GM23248 (cell line): Measurements from ENCODE around the gene USP17L25. TPM values are rescaled to one million over a fixed set of nuclear protein-coding genes. Genes with fewer than 3 reads are reported as not detected.
"Not testable (repeated sequence)": the region's sequence is repeated elsewhere in the genome, so short reads cannot be mapped to it uniquely, and the experiment has no call there.

Experiments
- DNase-seq: peaks from one replicate; pipeline ENCODE4 v3.0.0-alpha.2; 2015
- H2AFZ ChIP-seq: fragments of 200-600 bp; sonication (generic); 2 replicates; pipeline ENCODE4 v1.6.1; 2016; ENCODE audit warnings: antibody characterized with exemption
- H3F3A ChIP-seq: fragments of 200-600 bp; sonication (generic); 2 replicates; pipeline ENCODE4 v1.6.1; 2016; ENCODE audit warnings: mild to moderate bottlenecking, antibody characterized with exemption, mixed run types; ENCODE audit not compliant: insufficient read depth
- H3K27ac ChIP-seq: fragments of 200-600 bp; sonication (generic); 2 replicates; pipeline ENCODE4 v1.5.1; 2016; ENCODE audit warnings: mild to moderate bottlenecking
- H3K27me3 ChIP-seq: fragments of 200-600 bp; sonication (generic); replicated peaks from 2 replicates; pipeline ENCODE4 v1.6.1; 2016; ENCODE audit warnings: mild to moderate bottlenecking; ENCODE audit not compliant: insufficient read depth
- H3K36me3 ChIP-seq: fragments of 200-600 bp; sonication (generic); 2 replicates; pipeline ENCODE4 v1.6.1; 2016; ENCODE audit warnings: low read depth, mild to moderate bottlenecking
- H3K4me1 ChIP-seq: fragments of 200-600 bp; sonication (generic); 2 replicates; pipeline ENCODE4 v1.6.1; 2016; ENCODE audit warnings: mild to moderate bottlenecking; ENCODE audit not compliant: insufficient read depth
- H3K4me2 ChIP-seq: fragments of 200-600 bp; sonication (generic); one replicate; pipeline ENCODE4 v1.6.1; 2016; ENCODE audit warnings: mild to moderate bottlenecking; ENCODE audit not compliant: unreplicated experiment
- H3K4me3 ChIP-seq: fragments of 200-600 bp; sonication (generic); 2 replicates; pipeline ENCODE4 v1.5.1; 2016; ENCODE audit warnings: mild to moderate bottlenecking
- H3K79me2 ChIP-seq: fragments of 200-600 bp; sonication (generic); 2 replicates; pipeline ENCODE4 v1.6.1; 2016; ENCODE audit warnings: mild to moderate bottlenecking; ENCODE audit not compliant: insufficient read depth
- H3K9ac ChIP-seq: fragments of 200-600 bp; sonication (generic); 2 replicates; pipeline ENCODE4 v1.6.1; 2016; ENCODE audit warnings: mild to moderate bottlenecking
- H3K9me2 ChIP-seq: fragments of 200-600 bp; sonication (generic); 2 replicates; pipeline ENCODE4 v1.6.1; 2016; ENCODE audit warnings: mixed run types, mild to moderate bottlenecking, moderate library complexity; ENCODE audit not compliant: insufficient read depth
- H3K9me3 ChIP-seq: fragments of 200-600 bp; sonication (generic); one replicate; pipeline ENCODE4 v1.6.1; 2017; ENCODE audit warnings: low read depth
- H4K20me1 ChIP-seq: fragments of 200-600 bp; sonication (generic); 2 replicates; pipeline ENCODE4 v1.6.0; 2016; ENCODE audit not compliant: insufficient read depth
- whole genome bisulfite sequencing, 2 experiments: methylation state at CpG; one replicate each; pipeline ENCODE4 v1.1.6; 2015 to 2017; ENCODE audit warnings: low lambda C conversion rate in 2 of 2, low coverage in 1 of 2; ENCODE audit errors: missing lambda C conversion rate in 2 of 2; 5-methylcytosine and 5-hydroxymethylcytosine counted together
- in situ Hi-C: fragments of 300-500 bp; cut with MboI; formaldehyde crosslinking; loops from 2 replicates; pipeline ENCODE4 v1.15.0; 2020
- polyA plus RNA-seq: library from polyadenylated mRNA; unstranded; fragments of >200 nt; fragmentation: Nextera tagmentation; extraction: Ambion mirVana; gene quantifications from 2 replicates; pipeline ENCODE4 v1.2.1, GENCODE V29; 2016
- total RNA-seq: library from RNA; depleted of rRNA; stranded (reverse); fragments of >200 nt; shearing (Covaris generic); gene quantifications from 2 replicates; pipeline ENCODE4 v1.2.3, GENCODE V29; 2014; rRNA removed

The USP17L25 gene
- total and polyA plus RNA-seq, 2 experiments from 2014 or later: not detected

DNA sequence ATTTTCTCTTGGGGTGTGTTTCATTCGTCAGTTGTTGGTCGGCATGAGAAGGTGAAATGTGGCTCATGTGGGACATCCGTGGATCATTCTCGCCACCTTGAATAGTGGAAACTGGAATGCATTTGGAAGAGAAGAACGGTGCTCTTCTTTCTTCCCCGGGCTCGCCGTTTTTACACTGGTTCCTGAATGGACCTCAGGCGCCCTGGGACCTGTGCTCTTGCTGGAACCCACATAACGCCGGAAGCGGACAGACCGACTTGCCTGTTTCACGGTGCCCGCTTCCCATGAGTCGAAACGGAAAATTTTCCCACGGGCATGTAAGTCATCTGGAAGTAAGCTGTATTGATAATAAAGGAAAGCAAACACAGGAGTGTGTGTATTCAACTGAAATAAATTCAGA is 21.2 kb downstream of the USP17L25 start:
- H3F3A ChIP-seq, in situ Hi-C loops, H3K4me2 ChIP-seq, H3K9ac ChIP-seq, H3K4me1 ChIP-seq, H3K9me3 ChIP-seq, H2AFZ ChIP-seq, H3K4me3 ChIP-seq, H3K79me2 ChIP-seq, H4K20me1 ChIP-seq, DNase-seq, H3K27ac ChIP-seq, H3K9me2 ChIP-seq, H3K36me3 ChIP-seq, H3K27me3 ChIP-seq: not testable (repeated sequence)
- WGBS, 2 experiments: no CpG with 5 or more reads among the region's 18 CpGs

DNA sequence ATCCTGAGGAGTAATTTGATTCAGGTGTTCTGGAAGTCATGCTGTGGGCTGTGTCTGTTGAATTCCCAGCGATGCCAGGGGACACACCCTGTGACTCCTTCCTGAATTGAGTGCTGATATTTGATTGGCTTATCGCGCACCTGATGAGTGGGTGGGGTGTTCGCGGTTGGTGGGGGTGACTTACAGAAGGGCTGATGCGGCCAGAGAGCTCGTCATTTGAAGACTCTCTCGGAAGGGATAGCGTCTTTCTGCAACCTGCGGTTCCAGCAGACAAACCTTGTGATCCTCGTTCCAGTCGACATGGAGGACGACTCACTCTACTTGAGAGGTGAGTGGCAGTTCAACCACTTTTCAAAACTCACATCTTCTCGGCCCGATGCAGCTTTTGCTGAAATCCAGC is 23.6 kb downstream of the USP17L25 start, which contains the start of gene USP17L29:
Gene USP17L29, plus strand, starts transcription at position 301 of the 400 bp plus-strand sequence. Its CDS starts 0 bp downstream, at position 301.
- H4K20me1 ChIP-seq, H3K27me3 ChIP-seq, H2AFZ ChIP-seq, H3K9me3 ChIP-seq, in situ Hi-C loops, H3K4me3 ChIP-seq, H3K36me3 ChIP-seq, H3K9me2 ChIP-seq, H3K4me1 ChIP-seq, H3K79me2 ChIP-seq, H3K4me2 ChIP-seq, H3F3A ChIP-seq, DNase-seq, H3K9ac ChIP-seq, H3K27ac ChIP-seq: not testable (repeated sequence)
- WGBS, 2 experiments: no CpG with 5 or more reads among the region's 15 CpGs

DNA sequence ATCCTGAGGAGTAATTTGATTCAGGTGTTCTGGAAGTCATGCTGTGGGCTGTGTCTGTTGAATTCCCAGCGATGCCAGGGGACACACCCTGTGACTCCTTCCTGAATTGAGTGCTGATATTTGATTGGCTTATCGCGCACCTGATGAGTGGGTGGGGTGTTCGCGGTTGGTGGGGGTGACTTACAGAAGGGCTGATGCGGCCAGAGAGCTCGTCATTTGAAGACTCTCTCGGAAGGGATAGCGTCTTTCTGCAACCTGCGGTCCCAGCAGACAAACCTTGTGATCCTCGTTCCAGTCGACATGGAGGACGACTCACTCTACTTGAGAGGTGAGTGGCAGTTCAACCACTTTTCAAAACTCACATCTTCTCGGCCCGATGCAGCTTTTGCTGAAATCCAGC is 33.1 kb downstream of the USP17L25 start, which contains the start of gene USP17L30:
Gene USP17L30, plus strand, starts transcription at position 301 of the 400 bp plus-strand sequence. Its CDS starts 0 bp downstream, at position 301.
- H3K4me2 ChIP-seq, H3K9me3 ChIP-seq, H3F3A ChIP-seq, in situ Hi-C loops, H3K4me1 ChIP-seq, H2AFZ ChIP-seq, H3K4me3 ChIP-seq, H3K9ac ChIP-seq, H3K36me3 ChIP-seq, H3K9me2 ChIP-seq, H3K79me2 ChIP-seq, H4K20me1 ChIP-seq, DNase-seq, H3K27ac ChIP-seq, H3K27me3 ChIP-seq: not testable (repeated sequence)
- WGBS, 2 experiments: no CpG with 5 or more reads among the region's 15 CpGs

DNA sequence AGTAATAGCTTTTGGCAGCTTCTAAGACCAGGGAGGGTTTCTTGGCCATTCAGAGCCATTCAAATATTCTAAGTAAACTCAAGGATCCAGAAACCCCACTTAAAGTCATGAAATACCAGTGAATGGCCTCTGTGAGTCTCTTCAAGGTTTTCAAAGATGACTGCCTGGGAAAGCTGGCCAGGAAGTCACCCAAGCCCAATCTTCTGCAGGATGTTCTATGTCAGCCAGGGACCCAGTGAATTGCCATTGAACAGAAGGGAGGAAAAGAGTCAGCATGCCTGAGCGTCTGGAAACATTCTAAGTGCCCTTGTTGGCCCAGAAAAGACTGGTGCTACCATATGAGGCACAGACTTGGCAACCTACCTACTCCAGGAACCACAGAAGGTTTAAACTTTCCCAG is 50.2 kb downstream of the USP17L25 start:
- H2AFZ ChIP-seq, H3K4me3 ChIP-seq, H3K79me2 ChIP-seq, H3K4me2 ChIP-seq, H3K9ac ChIP-seq, DNase-seq, H3K27ac ChIP-seq, H3F3A ChIP-seq, H4K20me1 ChIP-seq, H3K9me2 ChIP-seq, H3K4me1 ChIP-seq, H3K9me3 ChIP-seq, in situ Hi-C loops, H3K27me3 ChIP-seq, H3K36me3 ChIP-seq: not testable (repeated sequence)
- WGBS, 2 experiments: 25 to 50% methylated on average over 1 of the region's 1 CpG

Other genes with a start within 250 kb of the USP17L25 start
- not detected in 2 replicates for gene FAM90A26, start 159.5 kb upstream of the USP17L25 start, total RNA-seq
- not detected in 2 replicates for gene FAM90A26, start 159.5 kb upstream of the USP17L25 start, polyA plus RNA-seq
- gene USP17L10, start 119.3 kb upstream of the USP17L25 start, total RNA-seq: not detected in 2 replicates
- gene USP17L10, start 119.3 kb upstream of the USP17L25 start, polyA plus RNA-seq: not detected in 2 replicates
- not detected in 2 replicates for gene USP17L11, start 114.5 kb upstream of the USP17L25 start, total RNA-seq
- not detected in 2 replicates for gene USP17L11, start 114.5 kb upstream of the USP17L25 start, polyA plus RNA-seq
- not detected in 2 replicates for gene USP17L12, start 109.8 kb upstream of the USP17L25 start, total RNA-seq
- gene USP17L12, start 109.8 kb upstream of the USP17L25 start, polyA plus RNA-seq: not detected in 2 replicates
- not detected in 2 replicates for gene USP17L13, start 105.0 kb upstream of the USP17L25 start, total RNA-seq
- gene USP17L13, start 105.0 kb upstream of the USP17L25 start, polyA plus RNA-seq: not detected in 2 replicates
- gene USP17L15, start 95.5 kb upstream of the USP17L25 start, total RNA-seq: not detected in 2 replicates
- gene USP17L15, start 95.5 kb upstream of the USP17L25 start, polyA plus RNA-seq: not detected in 2 replicates
- not detected in 2 replicates for gene USP17L17, start 86.0 kb upstream of the USP17L25 start, total RNA-seq
- gene USP17L17, start 86.0 kb upstream of the USP17L25 start, polyA plus RNA-seq: not detected in 2 replicates
- not detected in 2 replicates for gene USP17L18, start 81.3 kb upstream of the USP17L25 start, total RNA-seq
- gene USP17L18, start 81.3 kb upstream of the USP17L25 start, polyA plus RNA-seq: not detected in 2 replicates
- gene USP17L19, start 76.5 kb upstream of the USP17L25 start, total RNA-seq: not detected in 2 replicates
- not detected in 2 replicates for gene USP17L19, start 76.5 kb upstream of the USP17L25 start, polyA plus RNA-seq
- gene USP17L20, start 71.8 kb upstream of the USP17L25 start, total RNA-seq: not detected in 2 replicates
- gene USP17L20, start 71.8 kb upstream of the USP17L25 start, polyA plus RNA-seq: not detected in 2 replicates
- not detected in 2 replicates for gene USP17L21, start 67.0 kb upstream of the USP17L25 start, total RNA-seq
- gene USP17L21, start 67.0 kb upstream of the USP17L25 start, polyA plus RNA-seq: not detected in 2 replicates
- gene USP17L22, start 62.3 kb upstream of the USP17L25 start, total RNA-seq: not detected in 2 replicates
- gene USP17L22, start 62.3 kb upstream of the USP17L25 start, polyA plus RNA-seq: not detected in 2 replicates
- gene USP17L24, start 4.7 kb upstream of the USP17L25 start, total RNA-seq: not detected in 2 replicates
- not detected in 2 replicates for gene USP17L24, start 4.7 kb upstream of the USP17L25 start, polyA plus RNA-seq
- not detected in 2 replicates for gene USP17L26, start 4.7 kb downstream of the USP17L25 start, total RNA-seq
- not detected in 2 replicates for gene USP17L26, start 4.7 kb downstream of the USP17L25 start, polyA plus RNA-seq
- not detected in 2 replicates for gene USP17L5, start 9.5 kb downstream of the USP17L25 start, total RNA-seq
- gene USP17L5, start 9.5 kb downstream of the USP17L25 start, polyA plus RNA-seq: not detected in 2 replicates
- gene USP17L27, start 14.2 kb downstream of the USP17L25 start, total RNA-seq: not detected in 2 replicates
- gene USP17L27, start 14.2 kb downstream of the USP17L25 start, polyA plus RNA-seq: not detected in 2 replicates
- gene USP17L28, start 19.0 kb downstream of the USP17L25 start, total RNA-seq: not detected in 2 replicates
- not detected in 2 replicates for gene USP17L28, start 19.0 kb downstream of the USP17L25 start, polyA plus RNA-seq
- not detected in 2 replicates for gene USP17L29, start 23.7 kb downstream of the USP17L25 start, total RNA-seq
- not detected in 2 replicates for gene USP17L29, start 23.7 kb downstream of the USP17L25 start, polyA plus RNA-seq
- gene USP17L30, start 33.2 kb downstream of the USP17L25 start, total RNA-seq: not detected in 2 replicates
- gene USP17L30, start 33.2 kb downstream of the USP17L25 start, polyA plus RNA-seq: not detected in 2 replicates
- gene DEFB131A, start 114.5 kb downstream of the USP17L25 start, total RNA-seq: not detected in 2 replicates
- not detected in 2 replicates for gene DEFB131A, start 114.5 kb downstream of the USP17L25 start, polyA plus RNA-seq